GM12878 (cell line): ENCODE results near the gene EIF5A. TPM values are rescaled to one million over a fixed set of nuclear protein-coding genes. Genes with fewer than 3 reads are reported as not detected.
"Not testable (repeated sequence)": the region's sequence is repeated elsewhere in the genome, so short reads cannot be mapped to it uniquely, and the experiment has no call there.

Experiments
- ATAC-seq: fragments of 200-7000 bp; cut with Tn5 transposase; 3 replicates; pipeline ENCODE4 v1.9.1; 2020; ENCODE audit warnings: mild to moderate bottlenecking, moderate library complexity
- BruUV-seq: library from RNA; stranded (reverse); fragments of 400-500 nt; replicated peaks from 2 replicates; lab custom pipeline; 2021; lab: Mats Ljungman, UMichigan
- CTCF ChIA-PET: fragments of 300-600 bp; sonication (Branson Sonifier 250); formaldehyde crosslinking; extraction: SDS; loops from one replicate; lab custom pipeline; 2021; ENCODE audit warnings: inconsistent platforms; lab: Yijun Ruan, JAX
- POLR2A ChIA-PET: fragments of 350-600 bp; formaldehyde crosslinking; extraction: SDS; loops from one replicate; lab custom pipeline; 2021; ENCODE audit warnings: inconsistent platforms; lab: Charles Lee
- RAD21 ChIA-PET: fragments of 300-600 bp; sonication (Branson Sonifier 250); formaldehyde crosslinking; loops from one replicate; lab custom pipeline; 2023; ENCODE audit warnings: antibody characterized with exemption; ENCODE audit not compliant: unreplicated experiment; lab: Charles Lee
- SMC1A ChIA-PET: fragments of 300-600 bp; sonication (Branson Sonifier 250); formaldehyde crosslinking; loops from one replicate; lab custom pipeline; 2023; ENCODE audit not compliant: unreplicated experiment, uncharacterized antibody; lab: Charles Lee
- DNase-seq: peaks from one replicate; pipeline ENCODE4 v3.0.0-alpha.2; 2011; ENCODE audit warnings: low read depth, low spot score
- FAIRE-seq: peaks from 3 replicates; lab custom pipeline; 2011; peaks lifted over from hg19 to GRCh38; lab: Jason Lieb, UNC
- H2AFZ ChIP-seq: 2 replicates; pipeline ENCODE4 v1.6.0; 2011; ENCODE audit warnings: low read depth, low read length, control low read depth; ENCODE audit not compliant: control insufficient read depth
- H3K27ac ChIP-seq: 2 replicates; pipeline ENCODE4 v1.5.1; 2011; ENCODE audit warnings: control low read depth; ENCODE audit not compliant: control insufficient read depth, insufficient read depth
- H3K27me3 ChIP-seq, 2 experiments: replicated peaks in 1 of 2; 2 replicates each; pipeline versions ENCODE4 v1.6.0 to v1.6.1; 2011; ENCODE audit warnings: low read length in 1 of 2; ENCODE audit not compliant: control insufficient read depth in 2 of 2, insufficient read depth in 2 of 2
- H3K36me3 ChIP-seq, 2 experiments: 2 replicates each; pipeline ENCODE4 v1.5.1; 2011; ENCODE audit warnings: low read length in 1 of 2; ENCODE audit not compliant: control insufficient read depth in 2 of 2, insufficient read depth in 2 of 2
- H3K4me1 ChIP-seq: 2 replicates; pipeline ENCODE4 v1.6.1; 2011; ENCODE audit warnings: mild to moderate bottlenecking, low read length, moderate library complexity, mixed read lengths; ENCODE audit not compliant: control insufficient read depth, insufficient read depth
- H3K4me2 ChIP-seq: 2 replicates; pipeline ENCODE4 v1.6.0; 2011; ENCODE audit warnings: control low read depth; ENCODE audit not compliant: control insufficient read depth, insufficient read depth
- H3K4me3 ChIP-seq: fragments of 200-600 bp; sonication (generic); 2 replicates; pipeline ENCODE4 v1.5.1; 2016
- H3K79me2 ChIP-seq: 2 replicates; pipeline ENCODE4 v1.6.0; 2011; ENCODE audit warnings: low read length; ENCODE audit not compliant: control insufficient read depth, insufficient read depth
- H3K9ac ChIP-seq: 2 replicates; pipeline ENCODE4 v1.8.0; 2011; ENCODE audit warnings: low read length, control low read depth, mixed read lengths; ENCODE audit not compliant: control insufficient read depth, insufficient read depth
- H3K9me3 ChIP-seq: replicated peaks from 3 replicates; pipeline ENCODE4 v1.5.1; 2011; ENCODE audit warnings: mild to moderate bottlenecking, low read length; ENCODE audit not compliant: control insufficient read depth, insufficient read depth
- H4K20me1 ChIP-seq: 2 replicates; pipeline ENCODE4 v1.6.0; 2011; ENCODE audit not compliant: control insufficient read depth, insufficient read depth
- BHLHE40 ChIP-seq, 2 experiments: fragments of 450-650 bp in 1 of 2; IDR thresholded peaks; 2 replicates each; pipeline ENCODE4 v1.6.1; 2011 to 2017; ENCODE audit warnings: low read depth in 2 of 2, borderline replicate concordance in 1 of 2, improper control_type of control experiment in 1 of 2, low read length in 1 of 2, mild to moderate bottlenecking in 1 of 2
- CREB1 ChIP-seq: IDR thresholded peaks from 2 replicates; pipeline ENCODE4 v1.6.1; 2012; ENCODE audit warnings: low read depth, mild to moderate bottlenecking, inconsistent platforms
- HDGF ChIP-seq: fragments of 450-650 bp; IDR thresholded peaks from 2 replicates; pipeline ENCODE4 v1.6.1; 2016; ENCODE audit warnings: antibody characterized with exemption
- NR2F1 ChIP-seq: fragments of 450-650 bp; conservative IDR thresholded peaks from 2 replicates; pipeline ENCODE4 v1.6.1; 2017; ENCODE audit warnings: mild to moderate bottlenecking
- YBX1 ChIP-seq: fragments of 450-650 bp; IDR thresholded peaks from 2 replicates; pipeline ENCODE4 v1.6.1; 2016; ENCODE audit warnings: antibody characterized with exemption
- WGBS: methylation state at CpG from one replicate; pipeline ENCODE4 v1.1.6; 2016; ENCODE audit warnings: low lambda C conversion rate; ENCODE audit not compliant: insufficient replicate concordance, insufficient coverage; ENCODE audit errors: missing lambda C conversion rate; 5-methylcytosine and 5-hydroxymethylcytosine counted together
- in situ Hi-C: fragments of 300-500 bp; cut with MboI; formaldehyde crosslinking; loops from 9 replicates; pipeline ENCODE4 v1.14.3; 2018; ENCODE audit warnings: mixed read lengths
- intact Hi-C: fragments of 100-400 bp; cut with micrococcal nuclease; formaldehyde crosslinking; loops from one replicate; pipeline ENCODE4 v1.14.2; 2022; ENCODE audit not compliant: unreplicated experiment
- polyA plus RNA-seq, 11 experiments: library from polyadenylated mRNA; depleted of rRNA in 4 of 11; unstranded in 6 of 11; stranded (reverse) in 5 of 11; fragments of >200 nt; fragmentation: Nextera tagmentation in 4 of 11; fragmentation: Illumina TruSeq in 1 of 11; extraction: Ambion mirVana in 4 of 11; extraction: Trizol in 1 of 11; gene quantifications; 1 replicate in 1 of 11; 2 replicates in 10 of 11; pipeline versions ENCODE4 v1.2.1 to v1.2.3, GENCODE V29; 2011 to 2016; ENCODE audit warnings: inconsistent platforms in 2 of 11, missing spikeins in 2 of 11, low read depth in 1 of 11
- total RNA-seq, 4 experiments: library from RNA; depleted of rRNA in 3 of 4; stranded (reverse); fragments of >200 nt in 3 of 4; fragmentation: Illumina TruSeq in 1 of 4; extraction: Trizol in 1 of 4; gene quantifications; 2 replicates each; pipeline versions ENCODE4 v1.2.1 to v1.2.3, GENCODE V29; 2013 to 2021

Gene EIF5A
- total and polyA plus RNA-seq, 10 of the 15 experiments (the other 5 are each of a cell fraction or from before 2014, with no cell fraction given), result 26.5 to 1,792 (median 944) TPM

- no peaks in the 10 kb centered on the region for H4K20me1 ChIP-seq
- H3K36me3 ChIP-seq, result peaks cover 0 to 12% of the 10 kb centered on the region in 2 experiments; a peak in 2 of 4 replicates
- POLR2A ChIA-PET, result interaction anchor here (0.5 to 3.9 kb wide), 5 partner anchors 9 to 289 kb away, joined by 3 to 52 read pairs (median 4); no protein-coding TSS in a partner anchor
- no peaks in the 10 kb centered on the region for H3K9me3 ChIP-seq
- H3K4me2 ChIP-seq, result peak overlapping the region; percentile 97
- SMC1A ChIA-PET, result interaction anchor here (0.8 to 3.8 kb wide), 4 partner anchors 14 to 289 kb away, joined by 3 to 33 read pairs (median 7); partner anchors contain the start of gene TMEM95
- peaks cover 39% of the 10 kb centered on the region for H3K4me1 ChIP-seq
- no TSS peak for BruUV-seq
- H3K79me2 ChIP-seq, result peaks cover 29% of the 10 kb centered on the region
- ATAC-seq, result no peak
- 97% methylated on average over 3 of the region's 3 CpGs for WGBS
- FAIRE-seq, result no peak
- CTCF ChIA-PET, result interaction anchor here (1.3 to 3.8 kb wide), 9 partner anchors 11 to 290 kb away, joined by 3 to 34 read pairs (median 10); partner anchors contain the start of genes SENP3, TMEM102 and TMEM256
- H3K9ac ChIP-seq, result no peak overlapping the region
- no peak overlapping the region for H2AFZ ChIP-seq
- RAD21 ChIA-PET, result interaction anchor here (0.5 to 5.2 kb wide), 6 partner anchors 10 to 236 kb away, joined by 3 to 45 read pairs (median 8); partner anchors contain the start of genes KCTD11 and TMEM95
- DNase-seq, result no peak
- no peak overlapping the region for H3K4me3 ChIP-seq
- H3K27ac ChIP-seq, result peak overlapping the region; percentile 99
- no peaks in the 10 kb centered on the region for H3K27me3 ChIP-seq
- TF ChIP-seq CREB1 (no peak), YBX1 (no peak)
- TF ChIP-seq, all 136 proteins: peak for 0
- intact Hi-C loops, result no loop called here
- in situ Hi-C loops, result no loop called here
Measured at GRCh38 chr17:7334938-7335538, 27.6 kb downstream of the EIF5A start.

- Histone ChIP-seq H3K4me3 (peak overlapping the region; percentile 96), H3K36me3 (peaks cover 0 to 17% of the 10 kb centered on the region in 2 experiments; a peak in 2 of 4 replicates), H3K4me1 (peaks cover 34% of the 10 kb centered on the region), H3K9ac (peak overlapping the region; percentile 99), H3K79me2 (peaks cover 30% of the 10 kb centered on the region), H3K4me2 (peak overlapping the region; percentile 97), H3K27ac (peak overlapping the region; percentile 99)
- H4K20me1 ChIP-seq, DNase-seq, H2AFZ ChIP-seq, H3K27me3 ChIP-seq, FAIRE-seq, BruUV-seq, H3K9me3 ChIP-seq, intact Hi-C loops, in situ Hi-C loops: not testable (repeated sequence)
- CTCF ChIA-PET, result interaction anchor here (0.7 to 3.8 kb wide), 15 partner anchors 9 to 352 kb away, joined by 3 to 46 read pairs (median 8); partner anchors contain the start of genes NEURL4, SENP3, TMEM102 and TMEM256
- TF ChIP-seq BHLHE40 (IDR thresholded peaks at IDR 0.05; ENCODE audit: borderline replicate concordance in 1 of 2, low read depth in 2 of 2, low read length in 1 of 2) (peak in 1 of 2 experiments; percentile 64; a peak in 2 of 4 replicates), NR2F1 (peak; percentile 92), HDGF (0 out of 2 replicates have a peak, but pooled peaks have one; percentile 22)
- POLR2A ChIA-PET, result interaction anchor here (0.5 to 3.9 kb wide), 21 partner anchors 8 to 1607 kb away, joined by 3 to 52 read pairs (median 5); partner anchors contain the start of genes FXR2, GPS2, KCTD11 and POLR2A
- RAD21 ChIA-PET, result interaction anchor here (0.6 to 5.2 kb wide), 16 partner anchors 9 to 351 kb away, joined by 3 to 45 read pairs (median 4); partner anchors contain the start of genes FXR2, GABARAP, KCTD11 and PLSCR3
- WGBS, result 23% methylated on average over 13 of the region's 13 CpGs
- SMC1A ChIA-PET, result interaction anchor here (0.8 to 4.5 kb wide), 13 partner anchors 7 to 290 kb away, joined by 3 to 33 read pairs (median 5); partner anchors contain the start of genes CTDNEP1, GPS2, KCTD11 and NEURL4
- ATAC-seq, result peak; percentile 16
Measured at GRCh38 chr17:7335765-7336164, 28.3 kb downstream of the EIF5A start.
